ENCODE data around the gene PRDM16.

PRDM16 gene

DNA sequence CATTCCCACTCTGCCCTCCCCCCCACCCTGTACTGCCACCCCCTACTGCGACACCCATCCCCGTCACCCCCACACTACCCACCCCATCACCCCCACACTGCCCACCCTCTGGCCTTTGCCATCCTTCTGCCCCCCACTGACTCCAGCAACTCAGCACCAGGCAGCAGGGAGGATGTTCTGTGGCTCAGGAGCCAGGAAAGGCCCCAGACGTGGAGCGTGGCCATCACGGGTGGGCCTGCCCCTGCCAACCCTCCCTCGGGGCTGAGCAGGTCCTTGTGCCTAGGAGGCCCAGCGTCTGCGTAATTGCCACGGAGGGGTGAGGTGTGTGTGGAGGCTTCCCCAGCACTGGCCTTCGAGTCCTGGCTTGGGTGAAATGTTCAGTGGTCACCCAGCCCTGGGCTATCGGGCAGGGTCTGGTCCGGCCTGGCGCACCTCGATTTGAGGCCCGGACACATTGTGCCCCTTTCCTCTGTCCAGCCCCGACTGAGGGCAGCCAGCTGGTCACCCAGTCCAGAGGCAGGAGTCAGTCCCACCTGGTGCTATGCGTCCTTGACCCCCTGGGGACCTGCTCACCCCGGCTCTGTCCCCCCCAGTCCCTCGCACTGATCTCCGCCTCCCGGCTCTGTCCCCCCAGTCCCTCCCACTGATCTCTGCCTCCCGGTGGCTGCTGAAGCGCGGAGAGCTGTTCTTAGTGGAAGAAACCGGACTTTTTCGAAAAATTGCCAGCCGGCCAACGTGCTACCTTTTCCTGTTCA is 408.4 kb downstream of the PRDM16 start:
- Histone ChIP-seq H3K4me3 (replicated peaks; ENCODE audit: low read depth, low read length) (no peak overlapping the region), H3K36me3 (ENCODE audit: control insufficient read depth, insufficient read depth, low read length) (no peaks in the 10 kb centered on the region), H3K27me3 (replicated peaks; ENCODE audit: control insufficient read depth, insufficient read depth, low read length) (no peaks in the 10 kb centered on the region)
- no peak for DNase-seq (ENCODE audit: extremely low read depth, insufficient read length)
- TF ChIP-seq, protein P1, sequence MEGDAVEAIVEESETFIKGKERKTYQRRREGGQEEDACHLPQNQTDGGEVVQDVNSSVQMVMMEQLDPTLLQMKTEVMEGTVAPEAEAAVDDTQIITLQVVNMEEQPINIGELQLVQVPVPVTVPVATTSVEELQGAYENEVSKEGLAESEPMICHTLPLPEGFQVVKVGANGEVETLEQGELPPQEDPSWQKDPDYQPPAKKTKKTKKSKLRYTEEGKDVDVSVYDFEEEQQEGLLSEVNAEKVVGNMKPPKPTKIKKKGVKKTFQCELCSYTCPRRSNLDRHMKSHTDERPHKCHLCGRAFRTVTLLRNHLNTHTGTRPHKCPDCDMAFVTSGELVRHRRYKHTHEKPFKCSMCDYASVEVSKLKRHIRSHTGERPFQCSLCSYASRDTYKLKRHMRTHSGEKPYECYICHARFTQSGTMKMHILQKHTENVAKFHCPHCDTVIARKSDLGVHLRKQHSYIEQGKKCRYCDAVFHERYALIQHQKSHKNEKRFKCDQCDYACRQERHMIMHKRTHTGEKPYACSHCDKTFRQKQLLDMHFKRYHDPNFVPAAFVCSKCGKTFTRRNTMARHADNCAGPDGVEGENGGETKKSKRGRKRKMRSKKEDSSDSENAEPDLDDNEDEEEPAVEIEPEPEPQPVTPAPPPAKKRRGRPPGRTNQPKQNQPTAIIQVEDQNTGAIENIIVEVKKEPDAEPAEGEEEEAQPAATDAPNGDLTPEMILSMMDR (IDR thresholded peaks at IDR 0.05; ENCODE audit: insufficient read depth, low read length, poor library complexity, severe bottlenecking) = no peak

DNA sequence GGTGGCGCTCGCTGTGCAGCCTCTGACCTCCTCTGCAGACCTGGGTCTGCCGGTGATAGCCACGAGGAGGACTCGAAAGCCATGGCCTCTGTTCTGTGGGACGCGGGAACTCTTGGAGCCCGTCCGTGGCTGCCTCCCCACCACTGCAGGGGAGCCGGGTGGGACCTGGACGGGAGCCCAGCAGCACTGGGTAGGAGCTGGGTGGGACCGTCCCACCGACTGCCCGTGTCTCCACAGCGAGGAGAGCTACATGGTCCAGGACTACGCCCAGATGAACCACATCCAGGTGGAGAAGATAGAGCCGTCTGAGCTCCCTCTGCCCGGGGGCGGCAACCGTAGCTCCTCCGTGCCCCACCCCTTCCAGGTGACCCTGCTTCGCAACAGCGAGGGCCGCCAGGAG is 409.2 kb downstream of the PRDM16 start:
- TF ChIP-seq, protein P1 (IDR thresholded peaks at IDR 0.05; ENCODE audit: insufficient read depth, low read length, poor library complexity, severe bottlenecking) = no peak
- H3K36me3 ChIP-seq (ENCODE audit: control insufficient read depth, insufficient read depth, low read length) = no peaks in the 10 kb centered on the region
- H3K4me3 ChIP-seq (replicated peaks; ENCODE audit: low read depth, low read length) = no peak overlapping the region
- no peaks in the 10 kb centered on the region for H3K27me3 ChIP-seq (replicated peaks; ENCODE audit: control insufficient read depth, insufficient read depth, low read length)
- no peak for DNase-seq (ENCODE audit: extremely low read depth, insufficient read length)

DNA sequence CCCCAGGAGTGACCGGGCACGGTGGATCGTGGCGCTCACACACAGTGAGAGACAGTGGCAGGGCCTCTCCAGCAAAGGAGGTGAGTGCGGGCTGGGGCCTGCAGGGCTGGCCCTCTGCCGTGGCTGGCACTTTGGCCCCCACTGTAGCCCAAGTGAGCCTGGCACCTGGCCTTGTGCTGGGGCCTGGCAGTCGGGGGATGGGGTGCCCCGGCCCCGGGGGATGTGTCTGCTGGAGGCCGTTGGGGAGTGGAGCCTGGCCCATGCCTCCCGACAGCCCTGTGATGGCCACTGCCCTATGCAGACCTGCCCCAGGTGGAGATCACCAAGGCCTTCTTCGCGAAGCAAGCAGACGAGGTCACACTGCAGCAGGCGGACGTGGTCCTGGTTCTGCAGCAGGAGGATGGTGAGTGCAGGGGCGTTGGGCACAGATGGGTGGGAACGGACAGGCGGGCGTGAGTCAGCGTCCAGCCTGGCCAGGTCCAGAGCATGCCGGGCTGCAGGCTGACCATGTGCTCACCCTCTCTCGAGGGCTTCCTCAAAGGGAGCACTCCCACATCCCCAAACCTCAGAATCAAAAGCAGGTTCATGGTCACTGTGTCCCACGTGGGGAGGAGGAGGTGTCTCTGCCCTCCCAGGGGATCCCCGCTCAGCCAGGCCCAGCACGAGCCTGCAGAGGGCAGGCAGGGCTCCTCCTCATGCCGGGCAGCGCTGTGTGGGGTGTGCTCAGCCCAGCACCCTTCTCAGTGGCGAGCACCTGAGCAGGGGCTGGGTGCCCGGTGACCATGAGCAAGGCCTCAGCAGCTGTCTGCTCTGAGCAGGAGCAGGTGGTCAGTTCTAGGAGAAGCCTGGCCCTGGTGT is 410.7 kb downstream of the PRDM16 start:
- TF ChIP-seq, protein P1 (IDR thresholded peaks at IDR 0.05; ENCODE audit: insufficient read depth, low read length, poor library complexity, severe bottlenecking) = no peak
- Histone ChIP-seq H3K27me3 (replicated peaks; ENCODE audit: control insufficient read depth, insufficient read depth, low read length) (no peaks in the 10 kb centered on the region), H3K36me3 (ENCODE audit: control insufficient read depth, insufficient read depth, low read length) (no peaks in the 10 kb centered on the region), H3K4me3 (replicated peaks; ENCODE audit: low read depth, low read length) (no peak overlapping the region)
- DNase-seq (ENCODE audit: extremely low read depth, insufficient read length) = no peak

DNA sequence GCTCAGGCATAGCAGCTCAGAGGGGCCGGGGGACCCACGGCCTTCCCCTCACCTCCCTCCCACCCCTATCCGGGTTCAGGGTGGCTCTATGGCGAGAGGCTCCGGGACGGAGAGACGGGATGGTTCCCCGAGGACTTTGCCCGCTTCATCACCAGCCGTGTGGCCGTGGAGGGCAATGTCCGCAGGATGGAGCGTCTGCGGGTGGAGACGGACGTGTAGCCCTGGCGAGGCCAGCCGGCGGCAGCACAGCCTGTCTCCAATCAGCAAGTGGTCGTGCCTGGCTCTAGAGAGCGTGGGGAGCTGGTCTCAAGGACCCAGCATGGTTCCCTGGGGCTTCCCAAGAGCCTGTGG is 411.3 kb downstream of the PRDM16 start:
- Histone ChIP-seq H3K36me3 (ENCODE audit: control insufficient read depth, insufficient read depth, low read length) (no peaks in the 10 kb centered on the region), H3K27me3 (replicated peaks; ENCODE audit: control insufficient read depth, insufficient read depth, low read length) (no peaks in the 10 kb centered on the region), H3K4me3 (replicated peaks; ENCODE audit: low read depth, low read length) (no peak overlapping the region)
- no peak for DNase-seq (ENCODE audit: extremely low read depth, insufficient read length)
- TF ChIP-seq, protein P1 (IDR thresholded peaks at IDR 0.05; ENCODE audit: insufficient read depth, low read length, poor library complexity, severe bottlenecking) = no peak

DNA sequence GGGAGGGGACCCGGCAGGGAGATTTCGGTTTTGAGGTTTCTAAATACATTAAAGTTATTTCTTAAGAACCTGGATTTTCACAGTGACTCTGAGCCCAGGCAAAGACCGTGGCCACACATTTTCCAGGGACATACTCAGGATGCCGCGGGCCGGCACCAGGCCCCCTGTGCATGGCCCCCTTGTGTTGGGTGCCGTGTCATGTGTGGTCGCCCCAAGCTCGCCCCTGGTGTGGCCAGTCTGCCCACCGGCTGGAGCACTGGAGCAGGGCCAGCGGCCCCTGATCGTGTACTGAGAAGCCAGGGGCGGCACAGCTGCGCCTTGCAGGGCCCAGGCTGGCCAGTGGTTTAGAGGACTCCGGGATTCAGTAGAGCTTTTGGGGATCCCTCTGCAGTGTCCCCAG is 412.0 kb downstream of the PRDM16 start:
- TF ChIP-seq, protein P1 (IDR thresholded peaks at IDR 0.05; ENCODE audit: insufficient read depth, low read length, poor library complexity, severe bottlenecking) = no peak

More for the DNA sequence above, 412.0 kb downstream of the PRDM16 start:
- DNase-seq (ENCODE audit: extremely low read depth, insufficient read length) = no peak
- Histone ChIP-seq H3K36me3 (ENCODE audit: control insufficient read depth, insufficient read depth, low read length) (no peaks in the 10 kb centered on the region), H3K27me3 (replicated peaks; ENCODE audit: control insufficient read depth, insufficient read depth, low read length) (no peaks in the 10 kb centered on the region), H3K4me3 (replicated peaks; ENCODE audit: low read depth, low read length) (no peak overlapping the region)

Data from GM06990 (cell line).